Peyer's patch (tissue), 4 donors: ENCODE results near the gene GNS.

Experiments used
- CTCF ChIP-seq, 6 experiments: fragments of 450-650 bp in 4 of 6; fragments of 200-600 bp in 2 of 6; sonication (generic) in 1 of 6; IDR thresholded peaks; one replicate each; pipeline ENCODE4 v1.5.1; 2017 to 2019; ENCODE audit warnings: antibody characterized with exemption in 6 of 6, mild to moderate bottlenecking in 3 of 6, moderate library complexity in 1 of 6
- POLR2A ChIP-seq, 2 donors: fragments of 450-650 bp; IDR thresholded peaks; one replicate each; pipeline ENCODE4 v1.5.1; 2017; ENCODE audit warnings: antibody characterized with exemption in 2 of 2, mild to moderate bottlenecking in 2 of 2, moderate library complexity in 2 of 2

- TF ChIP-seq CTCF (IDR thresholded peaks at IDR 0.05) (no peak), POLR2A (IDR thresholded peaks at IDR 0.05) (no peak)
Measured at GRCh38 chr12:64672925-64673409, 86.2 kb downstream of the GNS start.
